SK-N-SH treated with all-trans-retinoic acid at 6 μM for 48 hours (cell line): ENCODE measurements around the gene CD83.

Source experiments
- ARNTL ChIP-seq: fragments of 450-650 bp; formaldehyde crosslinking; IDR thresholded peaks from 2 replicates; pipeline ENCODE4 v1.5.0; 2020; ENCODE audit warnings: low read depth, mild to moderate bottlenecking, moderate library complexity, borderline replicate concordance
- ESRRG ChIP-seq: fragments of 250-450 bp; sonication (Bioruptor Pico); IDR thresholded peaks from 2 replicates; pipeline ENCODE4 v1.6.1; 2021; ENCODE audit warnings: mild to moderate bottlenecking
- PATZ1 ChIP-seq: fragments of 250-450 bp; sonication (Bioruptor Pico); IDR thresholded peaks from 2 replicates; pipeline ENCODE4 v1.8.0; 2020; ENCODE audit warnings: mild to moderate bottlenecking, moderate library complexity, borderline replicate concordance
- PPARA ChIP-seq: fragments of 250-450 bp; sonication (Bioruptor Pico); IDR thresholded peaks from 2 replicates; pipeline ENCODE4 v1.5.0; 2020; ENCODE audit warnings: mild to moderate bottlenecking, borderline replicate concordance
- TCF4 ChIP-seq: fragments of 250-450 bp; sonication (Bioruptor Pico); IDR thresholded peaks from 2 replicates; pipeline ENCODE4 v1.8.0; 2021; ENCODE audit warnings: mild to moderate bottlenecking, moderate library complexity, borderline replicate concordance
- TOX ChIP-seq: fragments of 250-450 bp; sonication (Bioruptor Pico); IDR thresholded peaks from 2 replicates; pipeline ENCODE4 v1.8.0; 2021; ENCODE audit warnings: mild to moderate bottlenecking, moderate library complexity, borderline replicate concordance
- TSHZ2 ChIP-seq: fragments of 250-450 bp; sonication (Bioruptor Pico); IDR thresholded peaks from 2 replicates; pipeline ENCODE4 v1.5.0; 2020; ENCODE audit warnings: mild to moderate bottlenecking, moderate library complexity
- ZFP30 ChIP-seq: fragments of 450-650 bp; formaldehyde crosslinking; IDR thresholded peaks from 2 replicates; pipeline ENCODE4 v1.5.0; 2022; ENCODE audit warnings: mild to moderate bottlenecking, moderate library complexity

- TF ChIP-seq ZFP30 (CRISPR knock-in tag) (no peak), TCF4 (CRISPR knock-in tag) (no peak), PATZ1 (CRISPR knock-in tag) (no peak), PPARA (no peak), TOX (CRISPR knock-in tag) (no peak), ARNTL (CRISPR knock-in tag) (no peak), TSHZ2 (CRISPR knock-in tag) (no peak), ESRRG (CRISPR knock-in tag) (no peak)
Measured at GRCh38 chr6:14092316-14092715, 25.3 kb upstream of the CD83 start.
